DND-41 (cell line): Measurements from ENCODE around the gene C22orf23.

ENCODE experiments used
- CTCF ChIP-seq: IDR thresholded peaks from 2 replicates; pipeline ENCODE4 v1.5.1; 2012; ENCODE audit warnings: borderline replicate concordance, low read length, moderate library complexity, mild to moderate bottlenecking; ENCODE audit not compliant: poor library complexity, severe bottlenecking; ENCODE audit errors: extremely low read depth
- EZH2 ChIP-seq: IDR thresholded peaks from 3 replicates; pipeline ENCODE4 v1.6.1; 2012; ENCODE audit warnings: borderline replicate concordance, low read depth, mild to moderate bottlenecking, moderate library complexity, low read length, inconsistent platforms; ENCODE audit not compliant: severe bottlenecking

DNA sequence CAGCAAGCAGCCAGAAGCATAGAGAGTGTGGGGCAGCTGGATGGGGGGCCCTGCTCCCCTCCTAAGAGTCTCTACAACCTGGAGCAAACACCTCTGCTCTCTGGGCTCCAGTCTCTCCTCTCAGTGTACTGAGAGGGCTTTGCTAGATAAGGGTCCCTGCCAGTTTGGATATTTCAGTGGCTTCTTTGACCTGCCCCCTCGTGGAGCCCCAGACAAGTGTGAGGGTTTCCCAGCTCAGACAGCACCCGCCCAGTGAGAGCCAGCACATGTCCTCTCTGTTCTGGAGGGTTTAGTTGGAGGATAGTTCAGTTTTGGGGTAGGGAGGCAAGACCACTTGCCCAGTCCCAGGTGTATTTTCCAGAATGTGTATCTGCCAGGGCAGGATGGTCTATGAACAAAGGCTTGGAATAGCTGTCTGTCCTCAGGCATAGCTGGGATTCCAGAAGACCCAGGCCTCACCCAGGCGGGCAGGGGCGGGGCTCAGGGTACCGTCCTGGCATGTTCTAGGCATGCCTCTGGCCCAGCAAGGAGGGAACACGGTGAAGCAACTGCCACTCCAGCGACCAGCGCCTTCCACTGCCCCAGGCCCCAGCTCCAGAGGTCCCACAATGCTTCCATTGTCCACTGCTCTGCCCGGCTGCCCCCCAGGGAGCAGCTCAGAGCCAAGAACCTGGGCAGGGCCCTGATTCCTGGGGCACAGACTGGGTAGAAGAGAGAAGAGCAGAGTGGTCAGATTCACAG is 54.8 kb downstream of the C22orf23 start:
- TF ChIP-seq EZH2 (no peak), CTCF (no peak)
